Fibroblast of villous mesenchyme (primary cell): ENCODE measurements around the gene CDH22. TPM values are rescaled to one million over a fixed set of nuclear protein-coding genes. Genes with fewer than 3 reads are reported as not detected.

Experiments
- DNase-seq: peaks from one replicate; pipeline ENCODE4 v3.0.0-alpha.2; 2010; ENCODE audit warnings: low read depth
- H3K4me3 ChIP-seq: 2 replicates; pipeline ENCODE4 v1.5.1; 2011; ENCODE audit warnings: low read depth, mild to moderate bottlenecking, low read length
- CTCF ChIP-seq: IDR thresholded peaks from 2 replicates; pipeline ENCODE4 v1.5.1; 2012; ENCODE audit warnings: low read depth, mild to moderate bottlenecking, low read length; ENCODE audit not compliant: insufficient read depth
- total RNA-seq: library from RNA; depleted of rRNA; stranded (reverse); fragments of >200 nt; gene quantifications from 2 replicates; pipeline ENCODE4 v1.2.3, GENCODE V29; 2012

The CDH22 gene
- total RNA-seq, 1 donor, result not detected

- DNase-seq, result no peak
- no peak for TF ChIP-seq CTCF
- H3K4me3 ChIP-seq, result no peak overlapping the region
Observed at GRCh38 chr20:46134716-46135115, 173.6 kb downstream of the CDH22 start.

GRCh38 chr20:46133886-46134654 lies 174.2 kb downstream of the CDH22 start:
- TF ChIP-seq CTCF, result no peak
- DNase-seq, result no peak
- H3K4me3 ChIP-seq, result no peak overlapping the region

GRCh38 chr20:46132705-46133120 lies 175.6 kb downstream of the CDH22 start:
- no peak overlapping the region for H3K4me3 ChIP-seq
- peak; percentile 52 for DNase-seq
- TF ChIP-seq CTCF, result peak; percentile 82

DNA sequence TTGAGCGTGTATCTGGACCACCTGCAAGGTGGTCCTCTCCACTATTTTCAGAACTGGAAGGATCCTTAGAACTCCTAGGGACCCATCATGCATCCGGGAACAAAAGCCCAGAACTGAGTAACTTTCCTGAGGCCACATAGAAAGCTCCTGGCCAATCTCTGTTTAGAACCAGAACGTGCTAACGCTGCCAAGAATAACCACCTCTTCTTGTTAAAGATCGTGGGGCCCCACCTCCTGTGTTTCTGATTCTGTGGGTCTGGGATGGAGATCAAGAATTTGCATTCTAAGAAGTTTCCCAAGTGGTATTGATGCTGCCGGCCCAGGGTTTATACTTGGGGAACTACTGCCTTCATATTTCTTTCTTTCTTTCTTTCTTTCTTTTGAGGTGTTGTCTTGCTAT lies 176.9 kb downstream of the CDH22 start:
- no peak overlapping the region for H3K4me3 ChIP-seq
- DNase-seq, result no peak

DNA sequence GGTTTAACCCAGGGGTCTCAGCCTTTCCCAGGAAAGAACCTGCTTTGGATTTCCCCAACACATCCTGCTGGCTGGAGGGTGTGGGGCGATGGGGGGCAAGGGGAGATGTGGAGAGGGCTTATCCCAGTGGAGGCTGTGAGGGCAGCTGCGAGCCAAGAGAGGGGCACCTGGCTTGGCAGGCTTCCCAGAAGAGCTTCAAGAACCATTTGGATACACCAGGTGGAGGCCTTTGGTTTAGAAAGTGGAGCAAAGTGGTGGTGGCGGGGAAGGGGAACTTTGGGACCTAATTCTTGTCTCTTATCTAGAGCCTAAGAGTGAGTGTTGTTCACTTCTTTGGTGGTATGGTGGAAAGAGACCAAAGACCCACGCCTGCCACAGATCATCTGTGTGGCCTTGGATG lies 177.8 kb downstream of the CDH22 start:
- H3K4me3 ChIP-seq, result no peak overlapping the region
- DNase-seq, result no peak
- TF ChIP-seq CTCF, result no peak

More for the DNA sequence above, 176.9 kb downstream of the CDH22 start:
- TF ChIP-seq CTCF, result no peak

GRCh38 chr20:46129955-46130481 lies 178.3 kb downstream of the CDH22 start:
- no peak overlapping the region for H3K4me3 ChIP-seq
- no peak for DNase-seq
- no peak for TF ChIP-seq CTCF
